GM23338 (cell line): Measurements from ENCODE around the gene KAT14.

Source experiments
- CREB1 ChIP-seq: fragments of 250-450 bp; sonication (Bioruptor Pico); IDR thresholded peaks from 2 replicates; pipeline ENCODE4 v1.5.0; 2020; ENCODE audit warnings: low read depth, mild to moderate bottlenecking, moderate library complexity
- EZH2 ChIP-seq: fragments of 200-600 bp; sonication (generic); IDR thresholded peaks from one replicate; pipeline ENCODE4 v1.8.0; 2017; ENCODE audit warnings: antibody characterized with exemption, mild to moderate bottlenecking, low read depth; ENCODE audit not compliant: unreplicated experiment
- EZH2phosphoT487 ChIP-seq: fragments of 200-600 bp; sonication (generic); IDR thresholded peaks from one replicate; pipeline ENCODE4 v1.8.1; 2018; ENCODE audit warnings: antibody characterized with exemption; ENCODE audit not compliant: unreplicated experiment
- NANOG ChIP-seq: IDR thresholded peaks from 2 replicates; pipeline ENCODE4 v1.6.1; 2016; ENCODE audit warnings: antibody characterized with exemption, borderline replicate concordance
- POLR2AphosphoS5 ChIP-seq: IDR thresholded peaks from 2 replicates; pipeline ENCODE4 v1.6.1; 2016; ENCODE audit warnings: antibody characterized with exemption, low read depth
- STAT1 ChIP-seq: IDR thresholded peaks from one replicate; pipeline ENCODE4 v1.6.1; 2016; ENCODE audit warnings: antibody characterized with exemption; ENCODE audit not compliant: unreplicated experiment
- ZNF114 ChIP-seq: fragments of 250-450 bp; sonication (Bioruptor Pico); IDR thresholded peaks from 2 replicates; pipeline ENCODE4 v1.5.0; 2020; ENCODE audit warnings: mild to moderate bottlenecking, moderate library complexity
- TF ChIP-seq, protein P1 (sequence below): IDR thresholded peaks from one replicate; pipeline ENCODE4 v1.6.1; 2018; ENCODE audit warnings: antibody characterized with exemption; ENCODE audit not compliant: unreplicated experiment
- TF ChIP-seq, protein P2 (sequence below), 2 experiments: fragments of 200-600 bp in 1 of 2; sonication (generic) in 1 of 2; conservative IDR thresholded peaks; 2 replicates each; pipeline versions ENCODE4 v1.5.1 to v1.6.1; 2016 to 2017; ENCODE audit warnings: antibody characterized with exemption in 2 of 2, low read depth in 2 of 2, mild to moderate bottlenecking in 2 of 2, moderate library complexity in 1 of 2
- TF ChIP-seq, protein P3 (sequence below): IDR thresholded peaks from 2 replicates; pipeline ENCODE4 v1.6.1; 2016; ENCODE audit warnings: antibody characterized with exemption

DNA sequence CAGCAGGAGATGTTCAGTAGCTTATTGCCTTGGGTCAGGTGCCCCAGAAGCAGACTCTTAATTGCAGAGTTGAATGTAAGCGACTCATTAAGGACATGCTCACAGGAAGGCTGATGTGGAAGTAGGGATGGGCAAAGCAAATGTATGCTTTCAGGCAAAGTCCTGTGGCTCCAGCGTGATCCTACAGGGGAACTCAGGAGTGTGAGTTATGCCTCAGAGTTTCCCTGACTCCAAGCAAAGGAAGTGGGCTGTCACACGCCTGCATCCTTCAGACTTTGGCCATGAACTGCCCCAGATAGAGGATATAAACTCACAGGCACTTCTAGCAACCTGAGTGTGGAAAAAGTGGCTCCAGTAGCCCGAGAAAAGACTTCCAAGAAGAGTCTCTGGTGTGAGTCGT lies 85.7 kb downstream of the KAT14 start:
- TF ChIP-seq, protein P1, sequence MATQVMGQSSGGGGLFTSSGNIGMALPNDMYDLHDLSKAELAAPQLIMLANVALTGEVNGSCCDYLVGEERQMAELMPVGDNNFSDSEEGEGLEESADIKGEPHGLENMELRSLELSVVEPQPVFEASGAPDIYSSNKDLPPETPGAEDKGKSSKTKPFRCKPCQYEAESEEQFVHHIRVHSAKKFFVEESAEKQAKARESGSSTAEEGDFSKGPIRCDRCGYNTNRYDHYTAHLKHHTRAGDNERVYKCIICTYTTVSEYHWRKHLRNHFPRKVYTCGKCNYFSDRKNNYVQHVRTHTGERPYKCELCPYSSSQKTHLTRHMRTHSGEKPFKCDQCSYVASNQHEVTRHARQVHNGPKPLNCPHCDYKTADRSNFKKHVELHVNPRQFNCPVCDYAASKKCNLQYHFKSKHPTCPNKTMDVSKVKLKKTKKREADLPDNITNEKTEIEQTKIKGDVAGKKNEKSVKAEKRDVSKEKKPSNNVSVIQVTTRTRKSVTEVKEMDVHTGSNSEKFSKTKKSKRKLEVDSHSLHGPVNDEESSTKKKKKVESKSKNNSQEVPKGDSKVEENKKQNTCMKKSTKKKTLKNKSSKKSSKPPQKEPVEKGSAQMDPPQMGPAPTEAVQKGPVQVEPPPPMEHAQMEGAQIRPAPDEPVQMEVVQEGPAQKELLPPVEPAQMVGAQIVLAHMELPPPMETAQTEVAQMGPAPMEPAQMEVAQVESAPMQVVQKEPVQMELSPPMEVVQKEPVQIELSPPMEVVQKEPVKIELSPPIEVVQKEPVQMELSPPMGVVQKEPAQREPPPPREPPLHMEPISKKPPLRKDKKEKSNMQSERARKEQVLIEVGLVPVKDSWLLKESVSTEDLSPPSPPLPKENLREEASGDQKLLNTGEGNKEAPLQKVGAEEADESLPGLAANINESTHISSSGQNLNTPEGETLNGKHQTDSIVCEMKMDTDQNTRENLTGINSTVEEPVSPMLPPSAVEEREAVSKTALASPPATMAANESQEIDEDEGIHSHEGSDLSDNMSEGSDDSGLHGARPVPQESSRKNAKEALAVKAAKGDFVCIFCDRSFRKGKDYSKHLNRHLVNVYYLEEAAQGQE = no peak
- TF ChIP-seq, protein P2, sequence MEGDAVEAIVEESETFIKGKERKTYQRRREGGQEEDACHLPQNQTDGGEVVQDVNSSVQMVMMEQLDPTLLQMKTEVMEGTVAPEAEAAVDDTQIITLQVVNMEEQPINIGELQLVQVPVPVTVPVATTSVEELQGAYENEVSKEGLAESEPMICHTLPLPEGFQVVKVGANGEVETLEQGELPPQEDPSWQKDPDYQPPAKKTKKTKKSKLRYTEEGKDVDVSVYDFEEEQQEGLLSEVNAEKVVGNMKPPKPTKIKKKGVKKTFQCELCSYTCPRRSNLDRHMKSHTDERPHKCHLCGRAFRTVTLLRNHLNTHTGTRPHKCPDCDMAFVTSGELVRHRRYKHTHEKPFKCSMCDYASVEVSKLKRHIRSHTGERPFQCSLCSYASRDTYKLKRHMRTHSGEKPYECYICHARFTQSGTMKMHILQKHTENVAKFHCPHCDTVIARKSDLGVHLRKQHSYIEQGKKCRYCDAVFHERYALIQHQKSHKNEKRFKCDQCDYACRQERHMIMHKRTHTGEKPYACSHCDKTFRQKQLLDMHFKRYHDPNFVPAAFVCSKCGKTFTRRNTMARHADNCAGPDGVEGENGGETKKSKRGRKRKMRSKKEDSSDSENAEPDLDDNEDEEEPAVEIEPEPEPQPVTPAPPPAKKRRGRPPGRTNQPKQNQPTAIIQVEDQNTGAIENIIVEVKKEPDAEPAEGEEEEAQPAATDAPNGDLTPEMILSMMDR (conservative IDR thresholded peaks at IDR 0.05; ENCODE audit: low read depth in 2 of 2) = no peak
- TF ChIP-seq EZH2 (no peak), POLR2AphosphoS5 (no peak), EZH2phosphoT487 (no peak), STAT1 (no peak), NANOG (no peak), ZNF114 (CRISPR knock-in tag) (no peak), CREB1 (no peak)
- TF ChIP-seq, protein P3, sequence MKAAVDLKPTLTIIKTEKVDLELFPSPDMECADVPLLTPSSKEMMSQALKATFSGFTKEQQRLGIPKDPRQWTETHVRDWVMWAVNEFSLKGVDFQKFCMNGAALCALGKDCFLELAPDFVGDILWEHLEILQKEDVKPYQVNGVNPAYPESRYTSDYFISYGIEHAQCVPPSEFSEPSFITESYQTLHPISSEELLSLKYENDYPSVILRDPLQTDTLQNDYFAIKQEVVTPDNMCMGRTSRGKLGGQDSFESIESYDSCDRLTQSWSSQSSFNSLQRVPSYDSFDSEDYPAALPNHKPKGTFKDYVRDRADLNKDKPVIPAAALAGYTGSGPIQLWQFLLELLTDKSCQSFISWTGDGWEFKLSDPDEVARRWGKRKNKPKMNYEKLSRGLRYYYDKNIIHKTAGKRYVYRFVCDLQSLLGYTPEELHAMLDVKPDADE = no peak
